ENCODE data around the gene METTL9.
"Not testable (repeated sequence)": the region's sequence is repeated elsewhere in the genome, so short reads cannot be mapped to it uniquely, and the experiment has no call there.

METTL9 gene

DNA sequence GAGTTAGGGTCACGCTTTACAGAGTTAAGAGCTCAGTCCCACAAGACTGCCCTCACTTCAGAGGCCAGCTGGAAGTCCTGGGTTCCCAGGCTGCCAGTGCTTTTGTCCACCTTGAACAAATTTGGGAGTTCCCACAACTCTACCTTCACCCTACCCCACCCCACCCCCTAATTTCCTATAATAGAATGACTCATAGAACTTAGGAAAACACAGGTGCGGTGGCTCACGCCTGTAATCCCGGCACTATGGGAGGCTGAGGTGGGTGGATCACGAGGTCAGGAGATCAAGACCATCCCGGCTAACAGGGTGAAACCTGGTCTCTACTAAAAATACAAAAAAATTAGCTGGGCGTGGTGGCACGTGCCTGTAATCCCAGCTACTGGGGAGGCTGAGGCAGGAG, 6.5 kb downstream of the METTL9 start:
- not testable (repeated sequence) for DNase-seq (ENCODE audit: extremely low spot score, insufficient read length, low read depth); FAIRE-seq

DNA sequence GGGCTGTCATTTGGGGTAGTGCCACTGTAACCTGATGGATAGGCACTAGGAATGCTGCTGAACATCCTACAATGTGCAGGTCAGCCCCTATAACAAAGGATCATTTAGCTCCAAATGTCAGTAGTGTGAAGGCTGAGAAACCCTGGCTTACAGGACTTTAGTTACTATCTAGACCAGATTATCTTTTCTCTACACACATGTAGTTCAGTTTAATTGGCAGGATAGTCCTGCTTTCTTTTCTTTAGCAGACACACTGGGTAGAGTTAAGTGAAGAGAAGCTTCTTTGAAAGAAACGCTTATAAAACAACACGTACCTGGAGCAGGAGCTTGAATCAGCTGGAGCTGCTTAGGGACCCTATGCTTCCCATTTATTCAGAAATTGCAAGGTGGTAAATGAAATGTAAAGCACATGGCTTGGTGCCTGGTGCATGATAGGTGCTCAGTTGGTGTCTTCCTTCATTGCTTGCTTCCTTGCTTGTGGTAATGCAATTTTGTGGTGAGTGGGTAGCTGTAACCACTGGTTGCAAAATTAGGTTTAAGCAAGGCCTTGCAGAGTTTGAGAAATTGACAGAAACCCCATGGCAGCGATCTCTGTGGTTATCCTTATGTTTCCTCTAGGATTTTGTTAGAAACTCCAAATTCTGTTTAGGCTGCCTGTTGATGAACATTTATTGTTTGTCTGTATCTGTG, 9.4 kb downstream of the METTL9 start:
- DNase-seq (ENCODE audit: extremely low spot score, insufficient read length, low read depth): no peak
- FAIRE-seq: no peak

DNA sequence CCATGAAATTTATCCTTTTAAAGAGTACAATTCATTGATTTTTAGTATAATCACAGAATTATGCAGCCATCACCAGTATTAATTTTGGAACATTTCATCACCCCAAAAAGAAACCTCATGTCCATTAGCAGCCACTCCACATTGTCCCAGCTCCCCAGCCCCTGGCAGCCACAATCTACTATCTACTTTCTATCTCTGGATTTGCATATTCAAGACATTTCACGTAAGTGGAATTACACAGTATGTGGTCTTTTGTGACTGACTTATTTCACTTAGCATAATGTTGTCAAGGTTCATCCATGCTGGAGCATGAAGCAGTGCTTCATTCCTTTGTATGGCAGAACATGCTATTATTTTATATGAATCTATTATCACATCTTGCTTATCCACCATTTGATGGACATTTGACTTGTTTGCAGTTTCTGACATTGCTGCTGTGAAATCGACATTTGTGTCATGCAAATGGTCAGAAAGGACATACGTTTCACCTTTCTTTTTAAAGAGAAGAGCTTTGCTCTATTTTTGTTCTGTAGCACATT, 10.7 kb downstream of the METTL9 start:
- no peak for FAIRE-seq
- DNase-seq (ENCODE audit: extremely low spot score, insufficient read length, low read depth): no peak

DNA sequence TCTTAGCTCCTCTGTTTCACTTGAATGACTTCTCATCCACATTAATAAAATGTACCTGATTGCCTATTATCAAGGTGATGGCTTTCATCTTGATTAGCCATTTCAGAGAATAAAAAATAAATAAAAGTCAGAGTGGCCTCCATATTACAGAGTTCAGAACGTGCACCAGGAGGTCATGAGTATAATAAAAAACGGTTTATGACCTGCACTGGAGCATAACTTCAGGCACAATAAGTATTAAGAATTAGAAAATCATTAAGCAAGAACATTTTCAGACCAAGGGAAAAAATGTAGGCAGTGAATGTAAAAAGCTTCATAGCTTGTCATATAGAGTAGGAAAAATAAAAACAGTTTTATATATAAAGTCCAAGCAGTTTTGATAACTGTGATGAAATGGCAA, 11.4 kb downstream of the METTL9 start:
- no peak for FAIRE-seq
- no peak for DNase-seq (ENCODE audit: extremely low spot score, insufficient read length, low read depth)

DNA sequence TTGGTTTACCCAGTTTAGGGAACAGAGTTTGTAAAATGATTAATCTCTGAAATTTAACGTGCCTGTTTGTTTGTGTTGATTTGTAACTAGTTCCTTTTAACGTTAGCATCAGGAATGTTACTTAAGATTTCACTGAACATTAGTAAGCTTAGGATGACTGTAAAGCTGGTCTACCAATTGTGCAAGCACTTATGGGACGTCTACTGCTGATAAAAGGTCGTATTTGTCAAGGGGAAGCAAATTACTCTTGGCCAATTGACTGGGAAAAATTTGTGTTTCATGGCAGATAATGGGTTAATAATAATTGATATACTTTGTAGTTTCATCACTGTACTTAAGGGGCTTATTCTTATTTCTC, 11.8 kb downstream of the METTL9 start:
- DNase-seq (ENCODE audit: extremely low spot score, insufficient read length, low read depth): no peak
- no peak for FAIRE-seq

DNA sequence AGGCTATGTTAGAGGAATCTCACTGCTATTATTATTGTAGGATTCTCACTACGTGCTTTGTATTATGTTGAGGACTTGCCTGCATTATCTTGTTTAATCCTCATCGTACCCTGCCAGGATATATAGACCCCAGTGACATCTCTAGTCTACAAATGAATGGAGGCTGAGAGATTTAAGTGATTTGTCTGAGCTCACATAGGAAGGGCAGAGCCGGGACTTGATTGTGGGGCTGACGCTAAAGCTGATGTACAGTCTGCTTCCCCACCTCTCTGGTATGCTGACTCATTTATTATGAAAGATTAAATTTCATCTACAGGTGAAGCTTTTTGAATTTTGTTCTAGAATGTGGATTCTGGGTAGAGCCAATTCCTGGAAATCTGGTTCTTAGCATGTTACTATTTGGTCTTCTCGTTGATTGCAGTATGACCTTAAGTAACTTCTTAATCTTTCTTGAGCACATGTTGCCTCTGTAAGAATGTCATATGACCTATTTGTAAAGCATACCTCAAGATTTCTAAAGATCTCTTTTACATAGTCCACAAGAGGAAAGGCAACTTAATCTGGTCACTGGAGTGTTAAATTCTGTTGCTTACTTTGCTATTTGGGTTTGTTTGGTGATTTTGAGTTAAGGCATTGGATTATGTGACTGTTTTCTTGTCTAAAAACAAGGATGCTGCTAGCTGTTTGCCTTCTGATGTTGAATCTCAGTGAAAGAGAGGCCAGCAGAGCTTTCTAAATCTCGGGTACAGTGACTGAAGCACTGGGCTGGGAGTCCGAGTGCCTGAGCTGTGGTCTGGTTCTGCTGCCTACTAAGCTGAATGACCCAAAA, 12.4 kb downstream of the METTL9 start:
- FAIRE-seq (no peak), DNase-seq (ENCODE audit: extremely low spot score, insufficient read length, low read depth) (no peak)

DNA sequence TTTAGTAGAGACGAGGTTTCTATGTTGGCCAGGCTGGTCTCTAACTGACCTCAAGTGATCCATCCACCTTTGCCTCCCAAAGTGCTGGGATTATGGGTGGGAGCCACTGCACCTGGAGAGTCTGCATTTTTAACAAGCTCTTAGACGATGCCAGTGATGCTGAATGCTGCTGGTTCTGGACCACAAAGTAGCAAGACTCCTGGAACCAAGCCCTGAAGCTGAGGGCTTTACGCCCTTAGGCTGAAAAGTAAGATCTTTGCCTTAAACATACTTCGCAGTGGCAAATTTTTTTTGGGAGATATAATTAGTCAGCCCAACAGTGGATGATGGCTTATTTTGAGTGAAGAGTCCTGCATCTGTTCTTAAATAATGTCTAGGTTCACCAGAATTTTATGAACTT, 14.0 kb downstream of the METTL9 start:
- no peak for FAIRE-seq
- no peak for DNase-seq (ENCODE audit: extremely low spot score, insufficient read length, low read depth)

DNA sequence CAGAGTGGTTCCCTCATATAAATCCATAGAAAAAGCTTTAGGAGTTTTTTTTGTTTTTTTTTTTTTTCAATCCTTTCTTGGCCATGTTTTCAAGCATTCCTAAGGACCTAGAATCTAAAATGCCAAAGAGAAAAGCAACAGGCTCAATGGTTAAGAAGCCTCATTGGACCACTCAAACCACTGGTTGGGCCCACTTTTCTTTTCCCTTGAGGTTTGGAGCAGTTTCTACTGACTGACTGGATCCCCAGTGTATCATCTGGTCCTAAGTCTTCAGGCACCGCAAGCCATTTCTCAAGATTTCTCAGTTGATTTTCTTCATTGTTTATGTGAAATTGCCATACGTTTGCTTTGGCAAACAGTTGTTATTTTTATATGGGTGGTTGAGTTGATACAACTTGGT, 14.4 kb downstream of the METTL9 start:
- FAIRE-seq (no peak), DNase-seq (ENCODE audit: extremely low spot score, insufficient read length, low read depth) (no peak)

DNA sequence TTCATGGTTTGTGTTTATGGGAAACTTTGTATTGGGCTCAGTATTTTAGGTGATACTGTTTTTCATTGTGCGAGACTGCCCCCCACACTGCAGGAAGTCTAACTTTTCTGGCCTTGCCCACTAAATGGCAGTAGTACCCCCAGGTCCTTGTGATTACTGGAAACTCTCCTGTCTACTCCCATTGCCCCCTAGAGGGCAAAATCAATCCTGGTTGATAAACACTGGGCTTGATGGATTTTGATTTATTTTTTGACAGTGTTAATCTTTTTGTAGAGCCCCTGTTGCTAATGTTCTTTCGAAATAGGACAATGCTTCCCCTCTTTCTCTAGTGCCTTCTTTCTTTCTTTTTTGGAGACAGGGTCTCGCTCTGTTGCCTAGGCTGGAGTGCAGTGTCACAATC, 15.5 kb downstream of the METTL9 start:
- DNase-seq (ENCODE audit: extremely low spot score, insufficient read length, low read depth) (no peak), FAIRE-seq (no peak)

DNA sequence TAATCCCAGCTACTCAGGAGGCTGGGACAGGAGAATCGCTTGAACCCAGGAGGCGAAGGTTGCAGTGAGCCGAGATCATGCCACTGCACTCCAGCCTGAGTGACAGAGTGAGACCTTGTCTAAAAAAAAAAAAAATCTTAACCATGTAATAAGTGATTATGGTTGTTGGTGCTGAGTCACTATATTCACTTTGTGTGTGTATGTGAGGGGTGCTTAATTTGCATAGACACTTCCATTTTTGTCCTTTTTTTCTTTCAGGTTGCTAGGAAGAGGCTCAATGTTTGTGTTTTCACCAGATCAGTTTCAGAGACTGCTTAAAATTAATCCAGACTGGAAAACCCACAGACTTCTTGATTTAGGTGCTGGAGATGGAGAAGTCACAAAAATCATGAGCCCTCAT, 18.2 kb downstream of the METTL9 start:
- DNase-seq (ENCODE audit: extremely low spot score, insufficient read length, low read depth) (no peak), FAIRE-seq (peak; percentile 18)

DNA sequence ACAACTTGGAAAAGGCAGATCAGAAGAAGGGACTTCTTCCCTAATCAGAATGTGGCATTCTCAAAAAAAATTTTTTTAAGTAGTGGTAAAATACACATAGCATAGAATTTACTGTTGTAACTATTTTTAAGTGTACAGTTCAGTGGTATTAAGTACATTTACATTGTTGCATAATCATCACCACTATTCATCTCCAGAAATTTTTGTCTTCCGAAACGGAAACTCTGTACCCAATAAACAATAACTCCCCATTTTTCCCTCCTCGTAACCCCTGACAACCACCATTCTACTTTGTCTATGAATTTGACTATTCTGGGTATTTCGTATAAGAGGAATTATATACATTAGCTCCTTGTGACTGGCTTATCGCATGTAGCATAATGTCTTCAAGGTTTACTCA, 18.9 kb downstream of the METTL9 start:
- no peak for DNase-seq (ENCODE audit: extremely low spot score, insufficient read length, low read depth)

DNA sequence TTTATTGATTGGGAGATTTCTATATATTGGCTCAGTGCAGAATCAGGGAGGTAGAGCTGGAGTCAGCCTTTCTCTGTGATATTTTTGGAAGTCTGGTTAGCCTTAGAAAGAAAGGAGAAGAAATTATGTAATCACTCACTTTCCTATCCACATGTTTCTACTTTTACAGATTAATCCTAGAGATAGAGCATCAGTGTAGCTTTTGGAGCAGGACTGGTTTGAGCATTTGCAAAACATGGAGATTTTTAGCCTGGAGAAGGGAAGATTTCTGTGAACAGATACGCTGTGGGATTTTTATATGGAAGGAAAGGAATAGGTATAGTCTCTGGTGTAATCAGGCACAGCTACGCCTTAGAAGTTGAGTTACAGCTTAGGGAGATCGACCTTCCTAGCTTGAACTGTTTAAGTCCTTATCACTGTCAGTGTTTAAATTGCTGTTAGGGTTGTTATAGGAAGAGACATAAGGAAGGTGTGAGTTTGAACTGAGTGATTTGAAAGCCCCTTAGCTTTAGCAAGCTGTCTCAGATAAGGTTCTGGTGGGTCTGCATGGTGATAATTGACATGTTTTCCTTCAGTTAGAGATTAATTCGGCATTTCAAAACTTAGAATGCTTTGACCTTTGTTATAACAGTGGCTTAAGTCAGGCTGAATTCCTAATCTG, 20.5 kb downstream of the METTL9 start:
- no peak for FAIRE-seq
- DNase-seq (ENCODE audit: extremely low spot score, insufficient read length, low read depth): no peak

More for the DNA sequence above, 18.9 kb downstream of the METTL9 start:
- FAIRE-seq: no peak

DNA sequence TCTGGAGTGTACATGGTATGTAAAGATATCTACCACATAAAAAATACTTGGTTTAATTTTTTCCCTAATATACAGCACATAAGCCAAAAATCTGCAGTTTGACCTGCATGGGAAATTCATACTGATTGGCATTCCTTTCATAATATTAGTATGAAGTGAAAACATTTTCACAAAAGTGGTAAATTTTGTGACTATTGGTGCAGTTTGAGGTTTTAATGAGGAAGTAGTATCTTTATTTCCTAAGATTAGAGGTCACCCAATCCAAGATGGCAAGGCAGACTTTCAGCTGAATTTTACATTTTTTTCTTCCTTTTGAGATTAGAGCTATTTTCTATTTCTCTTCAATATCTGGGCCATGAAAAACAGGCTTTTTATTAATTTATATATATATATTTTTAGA, 21.2 kb downstream of the METTL9 start:
- DNase-seq (ENCODE audit: extremely low spot score, insufficient read length, low read depth) (no peak), FAIRE-seq (no peak)

DNA sequence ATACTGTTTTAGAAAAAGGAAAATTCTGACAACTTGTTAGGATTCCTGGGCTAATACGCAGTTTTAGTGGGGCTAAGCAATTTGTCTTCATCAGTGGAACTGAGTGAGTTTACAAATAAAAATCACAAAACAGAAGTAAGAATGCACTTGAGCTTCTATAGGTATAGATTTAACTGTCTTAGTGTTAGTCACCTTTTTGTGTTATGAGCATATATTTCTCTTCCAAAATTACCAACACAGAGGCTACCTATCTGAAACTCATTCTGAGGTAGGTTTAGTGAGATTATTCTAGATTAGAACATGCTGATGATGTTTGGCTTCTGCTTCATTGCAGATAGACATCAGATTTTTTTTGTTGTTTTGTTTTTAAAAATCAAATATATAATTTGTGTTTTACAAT, 23.2 kb downstream of the METTL9 start:
- DNase-seq (ENCODE audit: extremely low spot score, insufficient read length, low read depth) (no peak), FAIRE-seq (no peak)

DNA sequence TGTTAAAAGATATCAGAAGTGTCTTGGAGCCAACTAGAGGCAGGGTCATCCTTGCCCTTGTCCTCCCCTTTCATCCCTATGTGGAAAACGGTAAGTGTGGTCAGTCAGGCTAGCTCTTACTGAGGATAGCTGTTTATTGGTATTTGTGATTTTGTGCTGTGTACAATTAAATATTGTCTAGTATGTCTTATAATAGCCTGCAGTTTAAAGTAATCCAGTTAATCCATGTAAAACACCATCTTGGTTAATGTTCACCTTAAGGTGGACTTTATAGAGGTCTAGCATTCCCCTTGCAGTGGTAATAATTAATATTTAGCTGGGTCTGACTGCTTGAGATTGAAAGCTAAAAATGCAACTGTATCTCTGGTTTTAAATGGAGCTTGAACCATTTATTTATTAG, 25.6 kb downstream of the METTL9 start:
- FAIRE-seq (peak; percentile 29), DNase-seq (ENCODE audit: extremely low spot score, insufficient read length, low read depth) (no peak)

DNA sequence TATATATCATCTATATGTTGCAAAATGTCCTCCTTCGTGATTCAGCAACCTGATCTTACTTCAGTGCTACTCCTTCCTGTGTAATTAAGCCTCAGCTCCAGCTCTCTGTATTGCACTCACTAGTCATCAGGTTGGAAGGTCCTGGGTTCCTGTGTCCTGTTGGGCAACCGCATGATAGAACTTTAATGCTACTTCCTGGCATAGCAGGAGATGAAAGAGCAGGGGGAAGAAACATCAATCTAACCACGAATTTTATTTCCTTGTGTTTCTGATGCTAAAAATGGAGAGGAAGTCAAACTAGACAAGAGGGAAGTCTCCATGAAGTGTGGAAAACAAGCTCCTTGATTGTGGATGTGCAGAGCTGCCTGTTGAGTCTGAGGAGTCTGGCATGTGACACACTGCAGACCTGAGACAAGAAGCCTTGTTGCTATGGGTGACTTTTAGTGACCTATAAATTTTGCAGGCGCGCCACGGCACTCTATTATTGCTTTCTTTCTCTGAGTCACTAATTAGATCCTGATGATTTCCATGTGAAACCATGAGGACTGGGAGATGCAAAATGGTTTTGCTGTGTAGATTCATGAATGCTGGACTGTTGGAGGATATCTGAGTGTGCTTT, 27.4 kb downstream of the METTL9 start:
- no peak for DNase-seq (ENCODE audit: extremely low spot score, insufficient read length, low read depth)
- FAIRE-seq: no peak

DNA sequence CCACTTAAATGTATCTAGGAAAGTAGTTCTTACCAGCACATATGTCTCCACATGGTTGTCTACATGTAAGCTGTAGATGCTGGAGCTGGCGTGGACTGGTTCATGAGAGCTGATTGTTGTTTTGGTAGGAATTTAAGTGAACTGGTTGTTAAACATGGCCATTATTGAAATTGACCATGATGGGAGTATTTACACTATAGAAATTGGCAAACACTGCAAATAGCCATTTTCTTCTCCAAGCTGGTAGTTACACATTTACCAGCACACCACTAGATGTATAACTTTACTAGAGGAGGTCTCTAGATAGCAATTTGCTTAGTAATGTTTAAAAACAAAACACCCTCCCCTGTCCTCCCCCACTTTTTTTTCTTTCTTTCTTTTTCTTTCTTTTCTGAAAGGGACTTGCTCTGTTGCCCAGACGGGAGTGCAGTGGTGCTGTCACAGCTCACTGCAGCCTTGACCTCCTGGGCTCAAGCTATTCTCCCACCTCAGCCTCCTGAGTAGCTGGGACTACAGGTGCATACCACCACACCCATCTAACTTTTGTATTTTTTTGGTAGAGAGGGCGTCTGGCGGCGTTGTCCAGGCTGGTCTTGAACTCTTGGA, 28.8 kb downstream of the METTL9 start:
- FAIRE-seq: no peak

DNA sequence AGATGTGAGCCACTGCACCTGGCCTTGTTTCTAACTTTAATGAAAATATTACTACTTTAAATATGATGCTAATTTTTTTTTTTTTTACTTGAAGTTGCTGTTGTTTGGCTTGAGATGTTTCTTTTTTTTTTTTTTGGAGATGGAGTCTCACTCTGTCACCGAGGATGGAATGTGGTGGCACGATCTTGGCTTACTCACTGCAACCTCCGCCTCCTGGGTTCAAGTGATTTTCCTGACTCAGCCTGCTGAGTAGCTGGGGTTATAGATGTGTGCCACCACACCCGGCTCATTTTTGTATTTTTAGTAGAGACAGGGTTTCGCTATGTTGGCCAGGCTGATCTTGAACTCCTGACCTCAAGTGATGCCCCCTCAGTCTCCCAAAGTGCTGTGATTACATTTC, 29.4 kb downstream of the METTL9 start:
- no peak for FAIRE-seq
- no peak for DNase-seq (ENCODE audit: extremely low spot score, insufficient read length, low read depth)

More for the DNA sequence above, 28.8 kb downstream of the METTL9 start:
- DNase-seq (ENCODE audit: extremely low spot score, insufficient read length, low read depth): no peak

DNA sequence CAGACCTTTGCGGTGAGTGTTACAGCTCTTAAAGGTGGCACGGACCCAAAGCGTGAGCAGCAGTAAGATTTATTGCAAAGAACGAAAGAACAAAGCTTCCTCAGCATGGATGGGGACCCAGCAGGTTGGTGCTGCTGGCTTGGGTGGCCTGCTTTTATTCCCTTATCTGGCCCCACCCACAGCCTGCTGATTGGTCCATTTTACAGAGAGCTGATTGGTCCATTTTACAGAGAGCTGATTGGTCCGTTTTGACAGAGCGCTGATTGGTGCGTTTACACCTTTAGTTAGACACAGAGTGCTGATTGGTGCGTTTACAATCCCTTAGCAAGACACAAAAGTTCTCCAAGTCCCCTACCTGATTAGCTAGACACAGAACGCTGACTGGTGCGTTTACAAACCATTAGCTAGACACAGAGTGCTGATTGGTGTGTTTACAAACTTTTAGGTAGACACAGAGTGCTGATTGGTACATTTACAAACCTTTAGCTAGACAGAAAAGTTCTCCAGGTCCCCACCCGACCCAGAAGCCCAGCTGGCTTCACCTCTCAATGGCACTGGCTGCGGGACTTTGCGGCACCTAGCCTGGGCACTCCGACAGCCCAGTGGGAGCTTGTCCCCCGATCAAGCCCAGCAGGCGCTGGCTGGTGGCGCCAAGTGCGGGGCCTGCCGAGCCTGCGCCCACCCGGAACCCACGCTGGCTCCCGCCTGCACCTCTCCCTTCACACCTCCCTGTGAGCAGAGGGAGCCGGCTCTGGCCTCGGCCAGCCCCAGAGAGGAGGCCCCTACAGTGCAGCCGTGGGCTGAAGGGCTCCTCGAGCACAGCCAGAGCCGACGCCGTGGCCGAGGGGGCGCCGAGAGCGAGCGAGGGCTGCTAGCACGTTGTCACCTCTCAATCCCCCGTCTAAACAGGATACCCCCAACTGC, 30.5 kb downstream of the METTL9 start:
- not testable (repeated sequence) for DNase-seq (ENCODE audit: extremely low spot score, insufficient read length, low read depth); FAIRE-seq

Data from GM18507 (cell line).